HuH-7 (cell line): ENCODE data around the gene PRTN3.
"Not testable (repeated sequence)": the region's sequence is repeated elsewhere in the genome, so short reads cannot be mapped to it uniquely, and the experiment has no call there.

Source experiments
- DNase-seq: peaks from one replicate; pipeline ENCODE4 v3.0.0; 2011; ENCODE audit warnings: low spot score

PRTN3 gene

GRCh38 chr19:866769-867300 is 26.0 kb downstream of the PRTN3 start:
- DNase-seq = no peak

- DNase-seq = no peak
Observed at GRCh38 chr19:867301-867793, 26.5 kb downstream of the PRTN3 start.

- no peak for DNase-seq
Observed at GRCh38 chr19:867855-868457, 27.2 kb downstream of the PRTN3 start.

- DNase-seq = no peak
Observed at GRCh38 chr19:868458-869244, 27.9 kb downstream of the PRTN3 start.

GRCh38 chr19:869245-870177 is 28.7 kb downstream of the PRTN3 start:
- no peak for DNase-seq

- no peak for DNase-seq
Observed at GRCh38 chr19:870314-870713, 29.5 kb downstream of the PRTN3 start.

- DNase-seq = no peak
Observed at GRCh38 chr19:870963-871401, 30.2 kb downstream of the PRTN3 start.

- peak; percentile 79 for DNase-seq
Observed at GRCh38 chr19:871446-872265, 30.9 kb downstream of the PRTN3 start.

GRCh38 chr19:872266-872951 is 31.6 kb downstream of the PRTN3 start:
- DNase-seq = peak; percentile 57

- DNase-seq = peak; percentile 58
Observed at GRCh38 chr19:873084-873483, 32.3 kb downstream of the PRTN3 start.

- DNase-seq = no peak
Observed at GRCh38 chr19:873561-874041, 32.8 kb downstream of the PRTN3 start.

GRCh38 chr19:875265-875879 is 34.6 kb downstream of the PRTN3 start:
- no peak for DNase-seq

- DNase-seq = no peak
Observed at GRCh38 chr19:876089-876488, 35.3 kb downstream of the PRTN3 start.

GRCh38 chr19:876780-877314 is 36.0 kb downstream of the PRTN3 start:
- no peak for DNase-seq

- not testable (repeated sequence) for DNase-seq
Observed at GRCh38 chr19:877992-878660, 37.3 kb downstream of the PRTN3 start.

- DNase-seq = not testable (repeated sequence)
Observed at GRCh38 chr19:878751-879561, 38.2 kb downstream of the PRTN3 start.

- no peak for DNase-seq
Observed at GRCh38 chr19:879711-880438, 39.1 kb downstream of the PRTN3 start.
